Ishikawa (cell line): ENCODE data around the gene ZNF800.

Experiments used
- CEBPB ChIP-seq: IDR thresholded peaks from 2 replicates; pipeline ENCODE4 v1.6.1; 2012
- CREB1 ChIP-seq: IDR thresholded peaks from 2 replicates; pipeline ENCODE4 v1.6.1; 2012; ENCODE audit warnings: low read depth
- EGR1 ChIP-seq: IDR thresholded peaks from 2 replicates; pipeline ENCODE4 v1.6.1; 2012
- EP300 ChIP-seq: IDR thresholded peaks from 2 replicates; pipeline ENCODE4 v1.6.1; 2012; ENCODE audit warnings: borderline replicate concordance
- FOXM1 ChIP-seq: IDR thresholded peaks from 2 replicates; pipeline ENCODE4 v1.6.1; 2012; ENCODE audit warnings: low read depth, borderline replicate concordance
- NFIC ChIP-seq: IDR thresholded peaks from 2 replicates; pipeline ENCODE4 v1.6.1; 2012
- RAD21 ChIP-seq: IDR thresholded peaks from 2 replicates; pipeline ENCODE4 v1.6.1; 2012; ENCODE audit warnings: low read depth
- TAF1 ChIP-seq: IDR thresholded peaks from 2 replicates; pipeline ENCODE4 v1.6.1; 2012; ENCODE audit warnings: low read depth, mild to moderate bottlenecking
- TCF12 ChIP-seq: IDR thresholded peaks from 2 replicates; pipeline ENCODE4 v1.6.1; 2012; ENCODE audit warnings: low read depth
- TEAD4 ChIP-seq: IDR thresholded peaks from 2 replicates; pipeline ENCODE4 v1.6.1; 2012
- YY1 ChIP-seq: IDR thresholded peaks from 2 replicates; pipeline ENCODE4 v1.6.1; 2012; ENCODE audit warnings: low read depth
- TF ChIP-seq, protein P1 (sequence below): IDR thresholded peaks from 2 replicates; pipeline ENCODE4 v1.6.1; 2012; ENCODE audit warnings: low read depth, mild to moderate bottlenecking
- TF ChIP-seq, protein P2 (sequence below): IDR thresholded peaks from 2 replicates; pipeline ENCODE4 v1.6.1; 2012
- TF ChIP-seq, protein P3 (sequence below): IDR thresholded peaks from 2 replicates; pipeline ENCODE4 v1.6.1; 2012

DNA sequence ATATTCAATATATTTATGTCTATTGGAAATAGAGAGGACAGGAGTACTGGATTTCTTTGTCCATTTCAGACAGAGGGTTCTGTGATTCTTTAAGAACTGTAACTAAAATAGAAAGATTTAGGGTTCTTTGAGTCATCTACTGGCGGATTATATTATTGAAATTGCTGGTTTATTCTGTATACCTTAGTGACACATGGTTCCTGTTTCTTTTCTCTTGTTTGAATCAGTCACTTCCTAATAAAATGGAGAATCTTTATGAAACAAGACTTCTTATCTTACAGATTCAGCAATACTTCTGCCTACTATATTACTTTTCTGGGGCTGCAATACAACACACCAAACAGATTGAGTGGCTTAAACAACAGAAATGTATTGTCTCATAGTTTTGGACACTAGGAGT, 20.8 kb upstream of the ZNF800 start:
- TF ChIP-seq CEBPB, result no peak
- no peak for TF ChIP-seq TCF12
- TF ChIP-seq RAD21, result no peak
- TF ChIP-seq YY1, result no peak
- TF ChIP-seq NFIC, result no peak
- TF ChIP-seq, protein P1, sequence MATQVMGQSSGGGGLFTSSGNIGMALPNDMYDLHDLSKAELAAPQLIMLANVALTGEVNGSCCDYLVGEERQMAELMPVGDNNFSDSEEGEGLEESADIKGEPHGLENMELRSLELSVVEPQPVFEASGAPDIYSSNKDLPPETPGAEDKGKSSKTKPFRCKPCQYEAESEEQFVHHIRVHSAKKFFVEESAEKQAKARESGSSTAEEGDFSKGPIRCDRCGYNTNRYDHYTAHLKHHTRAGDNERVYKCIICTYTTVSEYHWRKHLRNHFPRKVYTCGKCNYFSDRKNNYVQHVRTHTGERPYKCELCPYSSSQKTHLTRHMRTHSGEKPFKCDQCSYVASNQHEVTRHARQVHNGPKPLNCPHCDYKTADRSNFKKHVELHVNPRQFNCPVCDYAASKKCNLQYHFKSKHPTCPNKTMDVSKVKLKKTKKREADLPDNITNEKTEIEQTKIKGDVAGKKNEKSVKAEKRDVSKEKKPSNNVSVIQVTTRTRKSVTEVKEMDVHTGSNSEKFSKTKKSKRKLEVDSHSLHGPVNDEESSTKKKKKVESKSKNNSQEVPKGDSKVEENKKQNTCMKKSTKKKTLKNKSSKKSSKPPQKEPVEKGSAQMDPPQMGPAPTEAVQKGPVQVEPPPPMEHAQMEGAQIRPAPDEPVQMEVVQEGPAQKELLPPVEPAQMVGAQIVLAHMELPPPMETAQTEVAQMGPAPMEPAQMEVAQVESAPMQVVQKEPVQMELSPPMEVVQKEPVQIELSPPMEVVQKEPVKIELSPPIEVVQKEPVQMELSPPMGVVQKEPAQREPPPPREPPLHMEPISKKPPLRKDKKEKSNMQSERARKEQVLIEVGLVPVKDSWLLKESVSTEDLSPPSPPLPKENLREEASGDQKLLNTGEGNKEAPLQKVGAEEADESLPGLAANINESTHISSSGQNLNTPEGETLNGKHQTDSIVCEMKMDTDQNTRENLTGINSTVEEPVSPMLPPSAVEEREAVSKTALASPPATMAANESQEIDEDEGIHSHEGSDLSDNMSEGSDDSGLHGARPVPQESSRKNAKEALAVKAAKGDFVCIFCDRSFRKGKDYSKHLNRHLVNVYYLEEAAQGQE, result no peak
- TF ChIP-seq TAF1, result no peak
- no peak for TF ChIP-seq EP300
- TF ChIP-seq, protein P2, sequence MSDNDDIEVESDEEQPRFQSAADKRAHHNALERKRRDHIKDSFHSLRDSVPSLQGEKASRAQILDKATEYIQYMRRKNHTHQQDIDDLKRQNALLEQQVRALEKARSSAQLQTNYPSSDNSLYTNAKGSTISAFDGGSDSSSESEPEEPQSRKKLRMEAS, result no peak
- TF ChIP-seq EGR1, result no peak
- TF ChIP-seq TEAD4, result no peak
- no peak for TF ChIP-seq FOXM1
- no peak for TF ChIP-seq CREB1
- TF ChIP-seq, protein P3, sequence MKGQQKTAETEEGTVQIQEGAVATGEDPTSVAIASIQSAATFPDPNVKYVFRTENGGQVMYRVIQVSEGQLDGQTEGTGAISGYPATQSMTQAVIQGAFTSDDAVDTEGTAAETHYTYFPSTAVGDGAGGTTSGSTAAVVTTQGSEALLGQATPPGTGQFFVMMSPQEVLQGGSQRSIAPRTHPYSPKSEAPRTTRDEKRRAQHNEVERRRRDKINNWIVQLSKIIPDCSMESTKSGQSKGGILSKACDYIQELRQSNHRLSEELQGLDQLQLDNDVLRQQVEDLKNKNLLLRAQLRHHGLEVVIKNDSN, result no peak
